ENCODE results near the gene SLC6A6.

- TF ChIP-seq GATA2 (IDR thresholded peaks at IDR 0.05; ENCODE audit: low read depth, low read length) = no peak
- no peak for TF ChIP-seq GATA3 (IDR thresholded peaks at IDR 0.05; ENCODE audit: low read depth, low read length)
These were observed 79.2 kb downstream of the SLC6A6 start for GRCh38 chr3:14481646-14482036.

Data from SH-SY5Y (cell line).